Stimulated activated naive CD4-positive, alpha-beta T cell treated with Interleukin-2 at 50 U/mL for 16 hours (primary cell): Measurements from ENCODE around the gene YES1.
"Not testable (repeated sequence)": the region's sequence is repeated elsewhere in the genome, so short reads cannot be mapped to it uniquely, and the experiment has no call there.

ENCODE experiments used
- DNase-seq: peaks from one replicate; lab custom pipeline; 2025; lab: John Stamatoyannopoulos, UW

YES1 gene

DNA sequence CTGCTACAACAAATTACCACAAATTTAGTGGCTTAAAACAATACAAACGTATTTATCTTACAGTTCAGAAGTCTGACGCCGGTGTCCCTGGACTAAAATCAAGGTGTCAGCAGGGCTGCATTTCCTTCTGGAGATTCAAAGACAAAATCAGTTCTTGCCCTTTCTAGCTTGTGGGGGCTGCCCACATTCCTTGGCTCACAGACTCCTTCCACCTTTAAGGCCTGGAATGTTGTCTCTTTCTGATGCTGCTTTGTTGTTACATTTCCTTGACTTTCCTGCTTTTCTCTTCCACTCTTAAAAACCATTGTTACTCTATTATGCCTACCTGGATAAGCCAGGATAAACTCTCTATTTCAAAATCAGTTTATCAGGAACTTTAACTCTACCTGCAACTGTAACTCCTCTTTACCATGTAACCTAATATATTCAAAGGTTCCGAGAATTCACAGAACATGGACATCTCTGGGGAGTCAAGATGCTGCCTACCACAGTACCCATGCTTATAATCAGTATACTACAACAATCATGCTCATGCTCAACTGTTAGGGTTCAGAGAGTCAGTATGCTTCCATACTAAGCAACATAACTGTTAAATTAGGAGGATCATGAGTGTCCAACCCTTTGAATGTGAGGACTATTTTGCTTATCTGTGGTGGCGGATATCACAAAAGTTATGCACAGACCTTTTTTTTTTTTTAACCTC is 27.4 kb downstream of the YES1 start:
- no peak for DNase-seq

GRCh38 chr18:778194-778927 is 33.7 kb downstream of the YES1 start:
- DNase-seq = no peak

- no peak for DNase-seq
Observed at GRCh38 chr18:777021-777420, 35.0 kb downstream of the YES1 start.

- DNase-seq = not testable (repeated sequence)
Observed at GRCh38 chr18:776044-776443, 36.0 kb downstream of the YES1 start.

DNA sequence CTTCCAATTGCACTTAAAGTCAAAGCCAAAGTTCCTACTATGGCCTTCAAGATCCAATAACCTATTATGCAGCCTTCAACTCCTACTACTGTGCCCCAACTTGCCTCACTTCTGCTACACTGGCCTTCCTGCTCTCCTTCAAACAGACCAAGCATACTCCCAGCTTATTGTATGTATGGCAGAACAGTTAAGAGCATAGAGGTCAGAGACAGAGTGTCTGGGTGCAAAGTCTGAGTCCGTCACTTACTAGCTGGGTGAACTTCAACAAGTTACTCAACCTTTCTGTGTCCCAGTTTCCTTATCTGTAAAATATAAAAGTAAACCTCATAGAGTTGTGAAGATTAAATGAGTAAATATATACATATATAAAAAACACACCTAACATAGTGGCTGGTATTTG is 37.2 kb downstream of the YES1 start:
- DNase-seq = no peak

DNA sequence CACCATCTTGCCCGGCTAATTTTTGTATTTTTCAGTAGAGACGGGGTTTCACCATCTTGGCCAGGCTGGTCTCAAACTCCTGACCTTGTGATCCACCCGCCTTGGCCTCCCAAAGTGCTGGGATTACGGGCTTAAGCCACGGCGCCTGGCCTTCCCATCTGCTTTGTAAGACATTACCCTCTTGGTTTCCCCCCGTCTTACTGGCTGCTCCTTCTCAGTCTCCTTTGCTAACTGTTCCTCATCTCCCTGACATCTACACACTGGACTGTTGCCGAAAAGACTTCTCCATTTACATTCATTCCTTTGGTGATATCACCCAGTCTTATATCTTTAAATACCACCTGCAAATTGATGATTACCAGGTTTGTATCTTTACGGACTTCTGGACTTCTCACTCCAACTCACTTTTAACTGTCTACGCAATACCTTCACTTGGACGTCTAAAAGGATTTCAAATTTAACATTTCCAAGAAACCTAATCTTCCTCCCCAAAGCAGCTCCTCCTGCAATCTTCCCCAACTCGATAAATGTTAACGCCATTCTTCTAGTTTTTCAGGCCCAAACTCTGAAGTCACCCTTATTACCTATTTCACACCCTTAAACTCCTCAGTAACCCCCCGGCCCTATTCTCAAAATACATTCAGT is 37.9 kb downstream of the YES1 start:
- DNase-seq = no peak

GRCh38 chr18:770583-770961 is 41.5 kb downstream of the YES1 start:
- DNase-seq = no peak

GRCh38 chr18:767961-768360 is 44.1 kb downstream of the YES1 start:
- DNase-seq = no peak

GRCh38 chr18:767084-767882 is 44.8 kb downstream of the YES1 start:
- no peak for DNase-seq

DNA sequence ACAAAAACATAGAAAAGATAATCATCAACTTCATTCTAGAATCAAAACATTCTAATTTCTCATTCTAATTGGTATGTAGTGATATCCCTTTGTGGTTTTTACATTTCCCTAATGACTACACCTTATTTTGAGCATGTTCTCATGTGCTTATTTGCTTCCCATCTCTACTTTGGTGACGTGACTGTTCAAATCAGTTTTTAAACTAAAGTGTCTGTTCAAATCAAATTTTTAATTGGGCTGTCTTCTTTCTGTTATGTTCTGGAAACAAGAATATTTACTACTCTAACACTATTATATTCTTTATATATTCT is 45.5 kb downstream of the YES1 start:
- DNase-seq = no peak

- DNase-seq = no peak
Observed at GRCh38 chr18:765764-766549, 46.1 kb downstream of the YES1 start.

DNA sequence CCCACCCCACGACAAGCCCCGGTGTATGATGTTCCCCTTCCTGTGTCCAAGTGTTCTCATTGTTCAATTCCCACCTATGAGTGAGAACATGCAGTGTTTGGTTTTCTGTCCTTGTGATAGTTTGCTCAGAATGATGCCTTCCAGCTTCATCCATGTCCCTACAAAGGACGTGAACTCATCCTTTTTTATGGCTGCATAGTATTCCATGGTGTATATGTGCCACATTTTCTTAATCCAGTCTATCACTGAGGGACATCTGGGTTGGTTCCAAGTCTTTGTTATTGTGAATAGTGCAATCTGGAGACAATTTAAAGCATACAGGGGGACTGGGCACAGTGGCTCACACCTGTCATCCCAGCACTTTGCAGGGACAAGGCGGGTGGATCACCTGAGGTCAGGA is 52.2 kb downstream of the YES1 start:
- not testable (repeated sequence) for DNase-seq

DNA sequence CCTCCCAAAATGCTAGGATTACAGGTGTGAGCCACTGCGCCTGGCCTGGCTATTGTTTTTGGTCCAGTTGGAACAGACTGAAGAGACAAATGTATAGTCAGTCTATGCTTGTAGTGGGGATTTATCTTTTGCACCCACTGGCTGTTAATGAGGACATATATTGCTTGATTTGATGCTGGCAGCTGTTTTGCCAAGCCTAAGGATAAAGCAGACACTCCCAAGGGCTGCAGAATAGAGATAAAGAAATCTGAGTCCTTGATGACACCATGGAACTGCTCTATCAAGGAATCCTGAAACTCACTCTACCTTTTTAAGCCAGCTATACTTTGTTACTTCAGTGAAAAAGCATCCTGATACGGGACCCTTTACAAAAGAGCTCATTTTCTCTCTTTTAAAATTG is 56.5 kb downstream of the YES1 start:
- no peak for DNase-seq

DNA sequence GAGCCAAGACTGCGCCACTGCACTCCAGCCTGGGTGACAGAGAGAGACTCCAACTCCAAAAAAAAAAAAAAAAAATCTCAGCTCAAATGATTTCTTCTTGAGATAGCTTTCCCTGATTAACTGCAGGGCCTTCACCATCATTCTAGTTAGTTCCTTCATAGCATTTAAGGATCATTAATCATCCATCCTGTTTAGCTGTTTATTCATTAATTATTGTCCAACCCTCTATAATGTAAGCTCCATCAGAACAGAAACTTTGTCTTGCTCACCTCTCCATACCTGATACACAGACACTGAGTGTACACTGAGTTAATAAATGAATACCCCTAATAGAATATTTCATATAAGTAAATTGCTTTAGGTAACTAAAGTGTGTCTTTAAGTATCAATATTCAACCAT is 57.4 kb downstream of the YES1 start:
- no peak for DNase-seq

DNA sequence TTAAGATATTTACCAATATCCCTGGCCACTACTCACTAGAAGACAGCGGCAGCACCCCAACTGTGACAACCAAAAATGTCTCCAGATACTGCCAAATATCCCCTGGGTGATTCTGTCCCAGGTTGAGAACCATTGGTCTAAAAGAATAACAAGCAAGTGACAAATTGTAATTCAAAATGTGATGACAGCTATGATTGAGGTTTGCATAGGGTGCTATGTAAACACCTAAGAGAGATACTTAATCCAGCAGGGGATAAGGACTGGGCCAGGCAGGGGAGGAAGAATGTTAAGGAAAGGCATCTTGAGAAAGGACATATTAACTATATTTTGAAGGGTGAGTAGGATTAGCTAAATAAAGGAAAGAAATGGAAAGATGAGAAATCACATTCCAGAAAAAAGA is 61.6 kb downstream of the YES1 start:
- DNase-seq = no peak

GRCh38 chr18:744832-745597 is 67.0 kb downstream of the YES1 start:
- DNase-seq = no peak

- no peak for DNase-seq
Observed at GRCh38 chr18:741931-742512, 70.0 kb downstream of the YES1 start.

DNA sequence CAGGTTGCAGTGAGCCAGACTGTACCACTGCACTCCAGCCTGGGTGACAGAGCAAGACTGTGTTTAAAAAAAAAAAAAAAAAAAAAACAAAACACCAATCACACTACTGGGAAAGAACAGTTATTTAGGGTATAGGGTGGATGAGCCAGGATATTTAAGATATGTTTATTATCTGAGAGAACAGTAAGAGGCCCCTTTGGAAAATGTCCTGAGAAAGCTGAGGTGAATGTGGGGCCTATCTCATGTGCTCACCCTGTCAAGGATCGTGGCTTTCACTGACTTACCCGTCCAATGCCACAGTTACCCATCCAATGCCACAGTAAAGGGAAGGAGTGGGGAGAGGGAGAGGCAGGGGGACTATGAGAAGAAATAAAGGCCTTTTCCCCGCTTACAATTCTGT is 79.7 kb downstream of the YES1 start:
- DNase-seq = no peak

DNA sequence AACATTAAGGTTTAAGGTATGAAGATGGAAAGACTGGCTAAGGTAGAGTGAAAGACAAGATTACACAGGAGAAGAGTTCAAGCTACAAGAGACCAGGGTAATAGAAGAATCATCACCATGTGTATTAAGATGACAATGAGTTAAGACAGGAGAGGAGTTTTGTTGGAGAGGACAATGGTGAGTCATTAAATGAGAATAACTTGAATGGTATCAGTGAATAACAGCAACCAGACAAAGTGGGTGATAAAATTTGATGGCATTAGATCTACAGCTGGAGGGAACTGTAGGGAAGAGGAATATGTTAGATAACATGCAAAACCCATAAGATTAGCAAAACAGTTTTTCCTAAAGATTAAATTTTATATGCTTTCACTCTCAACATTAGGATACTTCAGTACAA is 80.9 kb downstream of the YES1 start:
- no peak for DNase-seq

- DNase-seq = no peak
Observed at GRCh38 chr18:730692-731091, 81.3 kb downstream of the YES1 start.

DNA sequence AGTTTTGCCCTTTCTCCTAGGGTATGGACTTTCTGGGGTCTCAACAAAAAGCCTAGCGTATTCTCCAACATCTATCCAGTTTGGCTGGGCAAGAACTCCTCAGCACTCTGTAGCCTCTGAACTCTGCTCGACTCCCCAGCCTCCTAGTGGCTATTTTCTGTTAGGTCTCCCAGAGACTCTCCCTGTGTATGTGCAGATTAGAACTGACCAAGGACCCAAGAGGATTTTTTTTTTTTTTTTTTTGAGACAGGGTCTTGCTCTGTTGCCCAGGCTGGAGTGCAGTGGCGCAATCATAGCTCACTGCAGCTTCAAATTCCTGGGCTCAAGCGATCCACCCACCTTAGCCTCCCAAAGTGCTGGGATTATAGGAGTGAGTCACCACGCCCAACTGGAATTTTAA is 81.9 kb downstream of the YES1 start:
- DNase-seq = not testable (repeated sequence)
